ENCODE results near the gene PCSK5.
"Not testable (repeated sequence)": the region's sequence is repeated elsewhere in the genome, so short reads cannot be mapped to it uniquely, and the experiment has no call there.

PCSK5 gene

DNA sequence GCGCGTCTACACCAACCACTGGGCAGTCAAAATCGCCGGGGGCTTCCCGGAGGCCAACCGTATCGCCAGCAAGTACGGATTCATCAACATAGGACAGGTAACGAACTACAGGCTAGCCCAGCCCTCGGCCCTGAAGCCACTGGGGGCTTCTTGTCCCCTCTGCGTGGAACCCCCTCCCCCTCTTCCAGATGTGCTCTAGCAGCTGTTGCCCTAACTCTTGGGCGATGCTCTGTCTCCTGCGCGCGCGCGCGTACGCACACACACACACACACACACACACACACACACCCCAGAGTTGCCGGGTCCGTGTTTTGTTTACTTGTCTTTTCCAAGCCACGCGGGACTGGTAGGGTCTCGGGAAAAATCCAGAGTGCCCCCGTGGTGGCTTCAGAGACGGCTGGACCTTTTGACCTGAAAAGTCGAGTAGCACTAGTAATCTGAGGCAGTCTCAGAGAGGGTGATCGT lies 836 bp downstream of the PCSK5 start:
- DNase-seq = no peak

DNA sequence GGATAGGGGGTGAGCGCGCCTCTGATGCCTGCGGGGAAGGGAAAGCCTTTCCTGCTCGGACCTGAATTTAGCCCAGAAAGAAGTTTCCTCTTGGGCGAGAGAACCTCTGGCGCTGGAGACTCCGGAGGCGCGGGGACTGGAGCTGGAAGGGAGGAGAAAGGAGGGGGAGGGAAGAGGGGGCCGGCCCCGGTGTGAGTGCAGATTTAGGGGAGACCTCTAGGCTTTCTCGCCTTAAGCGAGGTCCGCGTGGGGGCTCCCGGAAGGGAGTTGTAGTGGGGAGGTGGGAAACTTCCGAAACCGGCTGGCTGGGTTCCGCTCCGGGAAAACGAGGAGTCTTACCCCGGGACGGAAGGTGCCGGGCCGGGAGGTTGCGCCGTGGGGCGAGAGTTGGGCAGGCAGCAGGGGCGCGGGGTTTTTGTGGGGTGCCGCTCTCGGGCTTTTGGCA lies 1.3 kb downstream of the PCSK5 start:
- DNase-seq = no peak

DNA sequence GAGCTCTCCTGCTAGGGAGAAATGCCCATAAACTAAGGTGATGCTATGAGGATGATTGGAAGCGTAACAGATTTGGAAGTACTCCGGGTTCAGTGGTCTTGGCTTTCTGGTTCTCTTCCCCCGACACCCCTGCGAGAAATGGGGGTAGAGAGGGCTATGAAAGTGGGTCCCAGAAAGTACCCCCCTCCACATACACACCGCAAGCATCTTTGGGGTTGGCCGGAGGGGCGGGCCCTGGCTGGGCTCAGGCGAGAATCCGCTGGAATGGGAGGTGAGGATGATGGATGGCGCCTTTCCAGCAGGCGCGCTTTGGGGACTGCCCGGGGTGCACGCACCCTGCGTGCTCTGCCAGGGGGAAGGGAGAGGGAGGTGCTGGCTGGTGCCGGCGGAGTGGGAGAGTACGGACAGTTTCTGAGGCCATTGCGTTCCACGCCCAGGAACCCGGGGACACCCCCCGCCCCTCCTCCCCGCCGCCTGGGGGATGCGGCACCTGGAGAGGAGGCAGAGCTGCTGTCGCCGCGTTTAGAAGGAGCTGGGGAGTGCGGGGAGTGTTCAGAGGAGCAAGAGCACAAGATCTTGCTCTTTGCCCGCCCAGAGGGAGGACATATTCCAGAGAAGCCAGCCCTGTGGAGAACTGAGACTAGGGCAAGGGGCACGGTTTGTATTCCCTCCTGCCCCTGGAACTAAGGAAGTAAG lies 1.9 kb downstream of the PCSK5 start:
- DNase-seq = no peak

DNA sequence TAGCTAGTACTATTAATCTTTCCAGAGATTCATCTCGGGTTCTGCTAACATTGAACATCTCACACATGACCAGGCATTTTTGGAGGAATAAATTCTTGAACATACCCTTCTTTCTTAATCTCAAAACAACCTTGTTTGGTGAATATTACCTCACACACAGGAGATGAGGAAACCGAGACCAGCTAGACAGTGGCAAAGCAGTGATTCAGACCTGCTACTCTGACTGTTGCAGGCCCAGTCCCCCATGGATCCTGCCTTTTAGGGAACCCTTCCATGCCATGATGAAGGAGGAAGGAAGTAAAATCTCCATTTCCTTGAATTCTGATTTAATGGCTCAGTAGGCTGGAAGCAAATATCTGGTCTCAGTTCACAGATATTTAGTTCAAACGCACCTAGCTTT lies 2.6 kb downstream of the PCSK5 start:
- no peak for DNase-seq

DNA sequence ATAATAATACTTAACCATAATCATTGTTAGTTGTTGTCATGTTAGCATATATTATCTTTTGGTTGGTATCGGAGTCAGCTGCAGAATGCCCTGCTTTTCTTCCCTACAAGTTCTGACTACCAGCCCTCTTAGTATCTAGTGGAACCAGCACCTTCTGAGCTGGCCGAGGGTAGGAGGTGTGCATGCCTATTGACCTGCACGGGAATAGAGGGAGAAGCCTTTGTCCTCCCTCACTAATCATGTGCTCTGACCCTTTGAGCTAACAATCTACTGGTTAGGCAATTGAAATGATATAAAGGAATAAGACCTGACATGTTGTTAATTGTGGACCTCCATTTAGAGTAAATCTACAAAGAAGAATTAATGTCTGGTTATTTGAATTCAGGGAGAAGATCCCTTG lies 4.1 kb downstream of the PCSK5 start:
- no peak for DNase-seq

DNA sequence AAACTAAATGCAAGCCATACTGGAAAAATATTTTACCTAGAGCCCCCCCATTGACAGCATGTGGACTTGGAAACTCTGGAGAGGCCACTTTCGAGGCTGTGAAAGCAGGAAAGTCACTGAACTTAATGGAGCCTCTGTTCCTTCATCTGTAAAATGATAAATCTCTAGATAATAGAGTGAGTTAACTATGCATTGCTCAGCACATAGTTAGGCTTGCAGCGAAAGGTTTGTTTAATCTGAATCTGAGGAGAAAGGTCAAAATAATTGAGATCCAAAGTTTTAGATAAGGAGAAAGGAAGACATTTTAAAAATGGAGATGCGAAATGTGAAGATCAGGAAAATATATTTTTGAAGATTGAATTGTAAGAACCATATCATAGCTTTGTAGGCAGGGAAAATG lies 4.6 kb downstream of the PCSK5 start:
- DNase-seq = no peak

DNA sequence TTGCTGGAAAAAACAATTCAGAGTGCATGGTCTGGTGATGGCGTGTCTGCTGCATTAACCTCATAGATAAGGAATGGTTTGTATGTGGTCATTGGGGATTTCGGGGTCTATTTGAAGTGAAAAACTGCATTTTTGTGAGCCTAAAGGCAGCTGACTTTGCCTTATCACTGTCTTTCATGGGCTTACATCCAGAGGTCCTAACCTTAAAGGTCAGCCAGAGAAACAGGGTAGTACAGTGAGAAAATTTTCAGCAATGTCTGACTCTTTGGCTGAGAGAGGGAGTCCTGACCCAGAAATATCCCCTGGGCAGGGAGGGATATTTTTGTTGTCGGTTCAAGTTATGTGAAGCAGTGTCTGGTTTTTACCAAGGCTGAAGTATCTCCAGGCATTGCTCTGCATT lies 5.7 kb downstream of the PCSK5 start:
- no peak for DNase-seq

DNA sequence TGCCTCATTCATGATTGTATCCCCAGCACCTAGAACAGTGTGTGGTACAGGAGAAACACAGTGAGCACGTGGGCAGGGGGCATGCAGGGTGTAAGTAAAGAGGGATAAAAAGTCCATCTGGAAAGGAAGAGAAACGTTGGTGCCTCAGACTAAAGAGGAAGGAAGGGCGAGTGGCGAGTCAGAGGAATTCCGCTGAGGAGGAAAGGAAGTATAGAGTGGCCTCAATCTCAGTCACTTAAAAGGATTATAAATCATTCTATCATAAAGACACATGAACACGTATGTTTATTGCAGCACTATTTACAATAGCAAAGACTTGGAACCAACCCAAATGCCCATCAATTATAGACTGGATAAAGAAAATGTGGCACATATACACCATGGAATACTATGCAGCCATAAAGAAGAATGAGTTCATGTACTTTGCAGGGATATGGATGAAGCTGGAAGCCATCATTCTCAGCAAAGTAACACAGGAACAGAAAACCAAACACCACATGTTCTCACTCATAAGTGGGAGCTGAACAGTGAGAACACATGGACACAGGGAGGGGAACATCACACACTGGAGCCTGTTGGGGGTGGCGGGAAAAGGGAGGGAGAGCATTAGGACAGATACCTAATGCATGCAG lies 10.5 kb downstream of the PCSK5 start:
- DNase-seq = not testable (repeated sequence)

DNA sequence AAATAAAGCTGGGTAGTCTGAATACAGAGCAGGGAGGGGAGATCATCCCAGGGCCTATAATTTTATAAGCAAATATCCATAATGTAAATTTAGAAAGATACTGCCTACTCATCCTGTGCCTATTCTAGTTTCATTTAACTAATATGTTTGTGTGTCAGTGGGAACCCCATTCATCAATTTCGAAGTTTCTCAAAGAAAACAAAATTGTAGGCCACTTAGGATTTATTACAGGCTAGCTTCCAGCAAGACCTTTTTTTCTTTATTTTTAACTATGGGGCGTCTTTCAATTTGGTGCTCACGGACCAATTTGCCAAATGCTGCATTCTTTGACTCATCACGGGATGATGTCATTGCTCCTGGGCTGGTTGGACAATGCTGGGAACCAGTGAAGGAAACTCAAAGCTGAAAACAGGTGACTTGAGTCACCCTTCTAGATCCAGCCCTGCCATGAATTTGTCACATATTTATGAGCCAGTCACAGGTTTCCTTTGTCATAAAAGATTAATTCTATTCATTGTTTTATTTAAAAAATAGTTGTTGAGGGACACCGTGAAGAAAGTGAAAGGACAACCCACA lies 13.4 kb downstream of the PCSK5 start:
- DNase-seq = no peak

DNA sequence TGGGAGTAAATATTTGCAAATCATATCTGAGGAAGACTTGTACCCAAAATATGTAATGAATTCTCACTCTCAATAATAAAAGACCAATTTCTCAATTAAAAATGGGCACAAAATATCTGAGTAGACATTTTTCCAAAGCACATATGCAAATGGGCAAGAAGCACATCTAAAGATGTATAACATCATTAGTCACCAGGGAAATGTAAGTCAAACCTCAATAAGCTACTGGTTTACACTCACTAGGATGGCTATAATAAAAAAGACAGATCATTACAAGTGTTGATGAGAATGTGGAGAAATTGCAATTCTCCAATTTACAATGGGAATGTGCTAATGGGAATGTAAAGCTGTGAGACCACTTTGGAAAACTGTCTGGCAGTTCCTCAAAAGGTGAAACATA lies 13.9 kb downstream of the PCSK5 start:
- no peak for DNase-seq

DNA sequence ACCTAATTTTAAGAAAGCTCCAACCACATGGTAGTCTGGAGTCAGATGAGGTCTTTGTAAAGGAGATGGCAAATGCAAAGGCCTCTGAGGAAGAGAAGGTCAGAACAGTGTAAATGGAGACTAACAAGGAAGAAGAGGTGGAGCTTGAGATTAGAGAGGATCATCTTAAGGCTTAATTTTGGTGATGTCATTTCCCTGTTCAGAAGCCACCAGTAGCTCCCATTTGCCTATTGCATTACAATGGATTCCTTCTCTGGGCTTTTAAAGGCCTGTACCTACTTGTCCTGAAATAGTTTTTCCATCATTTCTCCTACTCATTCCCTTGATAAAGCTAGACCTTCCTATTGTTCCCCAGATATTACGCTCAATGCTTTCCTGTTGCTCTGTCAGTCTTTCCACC lies 16.1 kb downstream of the PCSK5 start:
- no peak for DNase-seq

DNA sequence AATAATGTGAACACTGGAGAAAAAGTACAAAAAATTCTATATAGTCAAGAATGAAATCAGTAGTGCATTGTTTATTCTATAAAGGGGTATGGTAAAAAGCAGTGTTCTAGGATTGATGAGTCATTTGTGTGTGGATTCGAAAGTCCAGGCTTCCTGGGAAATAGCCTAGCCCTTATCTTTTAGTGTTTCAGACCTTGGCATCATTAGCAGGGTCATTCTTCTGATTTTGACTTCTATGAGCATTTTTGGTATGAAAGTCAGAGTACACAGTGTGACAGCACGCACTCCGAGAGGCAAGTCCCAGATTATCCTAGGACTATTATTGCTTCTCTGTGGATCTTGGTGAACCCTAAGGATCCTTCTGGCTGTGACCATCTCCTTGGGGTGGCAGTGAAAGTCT lies 16.9 kb downstream of the PCSK5 start:
- no peak for DNase-seq

DNA sequence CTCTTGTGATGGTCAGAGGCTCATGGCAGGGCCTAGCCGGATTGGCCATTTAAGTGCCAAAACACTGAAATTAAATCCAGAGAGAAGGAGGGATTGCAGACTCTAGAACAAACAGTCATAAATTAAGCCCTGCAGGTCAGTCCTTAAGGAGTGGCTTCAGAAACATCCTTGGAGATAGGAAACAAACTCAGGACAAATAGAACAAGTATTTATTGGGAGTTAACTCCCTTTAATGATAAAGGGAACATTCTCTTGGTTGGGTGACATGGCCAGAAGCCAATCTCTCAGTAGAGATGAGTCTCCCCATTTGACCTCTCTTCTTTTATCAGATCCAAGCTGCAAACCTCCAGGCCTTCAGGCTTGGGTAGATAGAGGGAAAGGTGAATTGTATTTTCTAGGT lies 17.4 kb downstream of the PCSK5 start:
- no peak for DNase-seq

DNA sequence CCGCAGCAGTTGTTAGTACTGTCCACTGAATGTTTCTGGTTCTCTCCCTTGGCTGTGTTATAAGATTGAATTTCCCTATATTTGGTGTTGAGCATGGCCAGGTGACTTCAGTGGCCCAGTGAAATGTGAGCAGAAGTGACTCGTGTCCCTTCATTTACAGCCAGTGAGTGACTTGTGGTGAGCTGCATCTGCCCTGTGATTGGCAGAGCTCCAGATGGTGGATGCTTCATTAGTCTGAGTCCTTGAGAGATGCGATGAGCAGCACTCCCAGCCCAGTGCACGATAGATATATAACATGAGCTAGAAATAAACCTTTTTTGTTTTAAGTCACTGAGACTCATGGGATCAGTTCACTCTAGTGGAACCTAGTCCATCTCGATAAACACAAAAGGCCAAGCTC lies 19.3 kb downstream of the PCSK5 start:
- no peak for DNase-seq

DNA sequence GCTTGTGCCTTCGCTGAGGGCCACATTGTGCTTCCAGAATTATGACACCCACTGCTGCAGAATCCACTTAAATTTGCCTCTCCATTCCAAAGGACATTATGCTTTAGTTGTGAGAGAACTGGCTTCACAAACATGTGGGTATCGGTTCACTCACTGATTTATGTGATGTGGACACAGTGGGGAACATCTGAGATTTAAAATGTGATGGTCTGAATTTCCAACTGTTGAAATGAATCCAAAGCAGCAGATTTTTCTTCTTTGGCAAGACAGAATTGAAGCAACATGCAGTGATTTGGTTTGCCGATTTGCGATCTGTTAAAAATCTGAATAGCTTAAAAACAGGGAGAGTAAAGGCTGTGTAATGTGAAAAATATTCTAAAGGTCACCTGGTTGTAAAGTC lies 20.3 kb downstream of the PCSK5 start:
- DNase-seq = no peak

DNA sequence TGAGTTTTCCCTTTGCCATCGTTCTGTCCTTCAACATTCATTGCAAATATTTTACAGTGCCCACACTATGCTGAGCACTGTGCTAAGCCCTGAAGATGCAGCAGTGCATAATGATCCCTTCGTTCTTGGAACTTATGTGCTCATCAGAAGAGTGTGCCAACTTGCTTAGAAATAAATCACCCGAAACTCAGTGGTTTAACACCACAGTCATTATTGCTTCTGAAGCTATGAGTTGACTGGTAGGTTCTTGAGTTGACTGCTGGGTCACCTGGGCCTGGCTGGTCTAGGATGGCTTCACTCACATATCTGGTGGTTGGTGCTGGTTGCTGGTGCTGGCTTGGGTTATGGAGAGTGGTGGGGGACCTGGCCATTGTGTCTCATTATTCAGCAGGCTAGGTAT lies 20.9 kb downstream of the PCSK5 start:
- DNase-seq = no peak

DNA sequence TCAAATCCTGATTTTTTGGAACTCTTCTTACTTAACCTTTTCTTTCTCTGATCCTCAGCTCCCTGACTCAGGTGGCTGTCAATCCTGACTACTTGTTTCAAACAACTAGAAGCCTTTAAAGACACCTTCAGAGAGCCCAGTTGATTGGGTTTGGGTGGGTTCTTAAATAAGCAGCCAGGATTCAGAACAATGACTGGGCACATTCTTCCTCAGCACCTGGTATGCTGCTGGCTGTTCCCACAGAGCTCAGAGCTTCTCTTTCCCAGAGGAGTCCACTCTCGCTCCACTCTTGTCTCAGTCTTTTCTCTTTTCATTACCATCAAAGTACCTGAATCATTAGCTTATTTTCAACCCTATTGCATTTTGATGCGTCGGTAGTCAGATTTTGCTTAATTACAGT lies 22.5 kb downstream of the PCSK5 start:
- DNase-seq = no peak

DNA sequence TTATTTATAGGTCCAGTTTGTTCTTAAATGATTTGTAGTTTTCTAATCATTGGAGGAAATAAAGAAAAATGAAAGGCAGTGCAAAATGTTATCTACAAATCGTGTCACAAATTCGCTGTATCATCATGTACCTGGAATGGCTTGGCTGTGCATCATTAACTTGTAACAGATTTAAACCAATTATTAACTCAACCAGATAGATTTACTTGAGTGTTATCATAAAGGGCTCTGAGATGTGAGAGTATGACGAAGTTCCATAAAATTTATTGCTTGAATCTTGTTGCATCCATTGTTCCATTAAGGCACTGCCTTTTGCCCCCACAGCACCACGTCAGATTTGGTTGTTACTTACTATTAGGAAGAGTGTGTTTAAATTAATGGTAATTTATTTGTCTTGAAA lies 23.5 kb downstream of the PCSK5 start:
- no peak for DNase-seq

DNA sequence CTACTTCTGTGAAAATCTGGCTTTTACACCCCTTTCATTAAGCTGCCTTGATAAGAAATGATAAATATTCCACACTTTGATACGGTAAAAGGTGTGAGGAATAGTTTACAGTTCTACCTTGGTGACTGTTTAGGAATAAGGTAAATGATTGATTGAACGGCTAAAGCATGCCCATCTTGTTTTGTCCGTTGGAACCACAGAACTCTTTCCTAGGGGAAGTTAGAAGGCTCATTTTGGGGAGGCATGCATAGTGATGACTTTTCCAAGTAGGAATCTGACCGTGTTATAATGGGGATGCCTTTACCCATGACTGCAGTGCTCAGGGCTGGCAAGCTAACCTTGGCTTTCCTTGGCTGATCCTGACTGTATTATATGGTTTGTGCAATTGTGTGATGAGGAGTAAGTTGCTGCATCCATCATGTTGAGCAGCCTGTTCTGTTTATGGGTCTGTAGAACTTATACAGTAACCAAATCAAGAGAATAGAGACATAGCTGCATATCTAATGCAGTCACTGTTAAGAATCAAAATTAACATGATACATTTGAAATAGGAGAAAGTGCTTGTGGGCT lies 24.5 kb downstream of the PCSK5 start:
- DNase-seq = no peak

DNA sequence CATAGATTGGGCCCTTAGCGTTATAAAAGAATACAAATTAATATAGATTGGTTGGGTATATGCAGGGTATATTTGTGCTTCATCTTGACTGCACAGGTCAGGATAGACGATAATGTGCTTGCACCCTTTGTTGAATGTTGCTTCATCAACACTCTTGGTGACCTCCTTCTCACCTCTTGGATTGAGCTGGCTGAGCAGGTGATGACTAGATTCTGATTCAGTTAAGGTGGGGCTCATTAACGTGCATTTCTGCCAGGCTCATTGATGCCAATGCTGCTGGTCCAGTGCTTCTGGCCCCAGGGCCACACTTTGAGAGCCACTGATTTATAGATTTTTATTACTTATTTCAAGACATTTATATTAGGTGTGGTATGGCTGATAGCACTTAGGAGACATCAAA lies 27.7 kb downstream of the PCSK5 start:
- no peak for DNase-seq

DNA sequence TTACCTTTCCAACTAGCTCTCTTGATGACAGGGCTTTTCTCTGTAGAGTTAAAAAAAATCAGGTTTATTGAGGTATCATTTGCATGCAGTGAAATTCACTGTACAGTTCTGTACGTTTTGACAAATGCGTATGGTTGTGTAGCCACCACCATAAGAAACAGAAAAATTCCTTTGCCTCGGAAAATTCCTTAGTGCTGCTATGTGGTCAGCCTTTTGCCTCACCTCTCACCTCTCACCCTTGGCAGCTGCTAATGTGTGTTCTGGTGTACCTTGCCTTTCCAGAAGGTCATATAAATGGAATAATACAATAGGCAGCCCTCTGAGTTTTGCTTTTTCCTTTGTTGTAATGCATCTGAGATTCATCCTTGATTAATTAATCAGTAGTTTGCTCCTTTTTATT lies 28.4 kb downstream of the PCSK5 start:
- DNase-seq = no peak

DNA sequence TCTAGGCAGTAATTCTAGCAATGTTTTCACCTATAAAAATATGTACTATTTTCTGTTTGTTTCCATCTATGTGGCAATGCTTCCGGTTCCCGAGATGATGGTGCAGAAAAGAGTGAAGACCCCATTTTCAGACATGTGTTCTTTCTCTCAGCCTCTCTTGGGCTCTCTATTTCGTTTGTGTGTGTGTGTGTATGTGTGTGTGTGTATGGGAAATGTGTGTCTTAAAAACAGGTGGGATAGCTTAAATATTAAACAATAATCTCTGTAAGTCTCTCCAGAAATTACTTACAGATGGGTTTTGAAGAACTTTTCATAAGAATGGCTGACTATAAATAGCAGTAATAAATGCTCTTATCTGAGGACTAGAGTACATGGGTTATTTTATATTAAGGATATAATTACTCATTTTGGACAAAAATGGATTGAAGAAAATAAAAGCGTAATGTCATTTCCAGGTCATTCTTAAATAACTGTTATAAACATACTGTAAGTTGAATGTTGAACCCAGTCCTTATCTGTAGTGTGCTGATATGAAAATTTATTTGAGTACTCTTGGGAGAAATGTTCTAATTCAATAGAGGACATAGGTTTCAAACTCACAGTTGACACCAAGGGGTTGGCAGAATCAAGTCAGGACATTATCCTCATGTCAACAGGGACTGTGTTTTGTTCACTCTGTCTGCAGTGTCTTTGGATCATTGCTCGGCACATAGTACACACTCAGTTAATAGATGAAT lies 31.1 kb downstream of the PCSK5 start:
- no peak for DNase-seq

DNA sequence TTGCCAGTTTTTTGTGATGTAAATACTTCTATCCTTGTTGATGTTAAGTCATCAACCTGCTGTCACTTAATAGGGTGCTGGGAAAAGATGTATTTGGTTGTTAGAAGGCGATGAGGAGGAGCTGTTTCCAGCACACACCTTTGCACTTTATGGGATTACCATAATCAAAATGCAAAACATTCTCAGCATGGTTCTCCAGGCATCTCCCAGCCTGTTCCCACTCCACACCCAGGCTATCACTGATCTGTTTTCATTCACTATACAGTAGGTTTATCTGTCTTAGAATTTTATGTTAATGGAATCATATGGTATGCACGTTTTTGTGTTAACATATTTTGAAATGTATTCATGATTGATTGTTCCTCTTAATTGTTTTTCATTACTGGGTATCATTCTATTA lies 35.9 kb downstream of the PCSK5 start:
- DNase-seq = no peak

DNA sequence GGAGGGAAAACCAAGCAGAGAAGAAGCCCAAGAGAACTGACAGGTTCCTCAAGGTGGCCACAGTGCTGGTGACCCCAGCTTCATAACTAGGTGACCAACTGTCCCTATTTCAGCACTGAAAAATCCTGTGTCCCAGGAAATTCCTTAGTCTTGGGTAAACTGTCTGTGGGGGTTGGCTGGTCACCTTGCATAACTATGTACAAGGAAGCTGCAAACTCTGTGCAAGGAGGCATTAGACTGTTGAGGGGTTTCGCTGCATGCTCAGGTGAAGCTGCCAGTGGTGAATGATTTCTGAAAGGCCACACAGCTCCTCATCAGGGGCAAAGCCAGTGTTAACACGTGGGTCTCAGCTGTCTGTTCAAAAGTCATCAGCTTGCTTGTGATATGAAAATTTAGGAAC lies 36.9 kb downstream of the PCSK5 start:
- DNase-seq = no peak
